GM21423 (cell line): ENCODE results near the gene PCIF1.
"Not testable (repeated sequence)": the region's sequence is repeated elsewhere in the genome, so short reads cannot be mapped to it uniquely, and the experiment has no call there.

Source experiments
- ATAC-seq: cut with Tn5 transposase; IDR thresholded peaks from one replicate; pipeline ENCODE4 v1.9.1; 2021; ENCODE audit warnings: mild to moderate bottlenecking, moderate library complexity; ENCODE audit not compliant: unreplicated experiment

The PCIF1 gene

DNA sequence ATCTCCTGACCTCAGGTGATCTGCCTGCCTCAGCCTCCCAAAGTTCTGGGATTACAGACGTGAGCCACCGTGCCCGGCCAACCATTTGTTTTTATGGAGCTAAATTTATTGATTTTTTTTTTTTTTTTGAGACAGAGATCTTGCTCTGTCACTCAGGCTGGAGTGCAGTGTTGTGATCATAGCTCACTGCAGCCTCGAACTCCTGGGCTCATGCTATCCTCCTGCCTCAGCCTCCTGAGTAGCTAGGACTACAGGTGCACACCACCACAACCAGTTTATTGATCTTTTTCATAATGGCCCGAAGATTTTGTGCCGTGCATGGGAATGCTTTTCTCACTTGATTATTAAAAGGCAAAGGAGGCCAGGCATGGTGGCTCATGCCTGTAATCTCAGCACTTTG is 54.3 kb downstream of the PCIF1 start:
- ATAC-seq = not testable (repeated sequence)

DNA sequence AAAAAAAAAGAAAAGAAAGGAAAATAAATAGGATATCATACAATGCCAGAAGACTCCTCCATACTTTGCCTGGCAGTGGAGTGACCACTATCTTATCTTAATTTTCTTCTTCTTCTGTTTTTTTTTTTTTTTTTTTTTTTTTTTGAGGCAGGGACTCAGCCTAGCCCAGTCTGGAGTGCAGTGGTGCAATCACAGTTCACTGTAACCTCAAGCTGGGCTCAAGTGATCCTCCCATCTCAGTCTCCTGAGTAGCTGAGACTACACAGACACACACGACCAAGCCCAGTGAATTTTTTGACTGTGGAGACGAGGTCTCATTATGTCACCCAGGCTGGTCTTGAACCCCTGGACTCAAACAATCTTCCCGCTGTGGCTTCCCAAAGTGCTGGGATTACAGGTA is 57.1 kb downstream of the PCIF1 start:
- no peak for ATAC-seq

DNA sequence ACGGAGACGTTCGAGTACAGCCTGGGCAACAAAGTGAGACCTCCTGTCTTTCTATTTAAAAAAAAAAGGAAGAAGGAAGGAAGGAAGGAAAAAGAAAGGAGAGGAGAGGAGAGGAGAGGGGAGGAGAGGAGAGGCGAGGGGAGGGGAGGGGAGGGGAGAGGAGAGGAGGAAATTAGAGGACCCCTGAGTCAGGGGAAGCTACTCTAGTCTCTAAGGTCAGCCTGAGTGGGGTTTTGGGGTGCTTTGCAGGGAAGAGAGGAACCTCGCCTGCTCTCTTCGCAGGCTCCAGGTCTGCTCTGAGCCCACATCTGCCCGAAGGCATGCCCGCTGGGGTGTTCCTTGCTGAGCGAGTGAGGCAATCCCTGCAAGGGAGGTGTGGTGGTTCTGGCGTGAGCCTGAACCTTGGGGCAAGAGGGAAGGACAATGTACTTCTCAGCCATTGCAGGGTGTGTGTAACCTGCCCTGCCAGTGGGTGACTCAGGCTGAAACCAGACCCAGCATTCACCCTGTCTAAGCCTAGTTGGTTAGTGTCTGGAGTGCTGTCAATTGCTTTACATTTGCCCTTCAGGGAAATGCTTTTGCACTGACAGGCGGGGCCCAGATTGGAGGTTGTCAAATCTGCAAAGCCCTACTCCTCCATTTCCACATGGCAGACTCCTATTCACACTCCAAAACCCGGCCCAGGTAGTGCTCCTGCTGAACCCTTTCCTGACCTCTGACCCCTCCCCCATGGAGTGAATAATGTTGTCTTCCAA is 58.9 kb downstream of the PCIF1 start:
- no peak for ATAC-seq

DNA sequence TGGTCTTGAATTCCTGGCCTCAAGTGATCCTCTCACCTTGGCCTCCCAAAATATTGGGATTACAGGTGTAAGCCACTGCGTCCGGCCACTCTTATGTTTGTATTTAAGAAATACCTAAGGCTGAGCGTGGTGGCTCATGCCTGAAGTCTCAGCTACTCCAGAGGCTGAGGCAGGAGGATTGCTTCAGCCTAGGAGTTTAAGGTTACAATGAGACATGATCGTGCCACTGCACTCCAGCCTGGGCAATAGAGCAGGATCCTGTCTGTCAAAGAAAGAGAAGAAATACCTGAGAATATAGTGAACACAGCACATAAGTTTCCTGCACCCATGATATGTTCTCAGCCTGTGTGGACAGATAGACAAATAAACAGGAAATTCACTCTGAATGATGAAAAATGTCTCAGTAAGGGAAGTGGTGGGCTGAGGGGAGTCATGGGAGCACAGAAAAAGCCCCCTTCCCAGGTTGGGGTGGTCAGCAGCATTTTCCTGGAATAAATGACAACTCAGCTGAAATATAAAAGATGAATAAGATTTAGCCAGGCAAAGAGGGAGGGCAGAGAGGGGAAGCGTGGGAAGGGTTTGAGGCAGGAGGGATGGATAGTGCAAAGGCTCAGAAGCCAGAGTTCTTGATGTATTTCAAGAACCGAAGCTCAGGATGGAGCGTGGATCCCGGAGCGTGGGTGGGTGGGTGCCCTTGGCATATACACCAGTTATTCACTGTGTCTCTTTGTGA is 60.4 kb downstream of the PCIF1 start:
- no peak for ATAC-seq

DNA sequence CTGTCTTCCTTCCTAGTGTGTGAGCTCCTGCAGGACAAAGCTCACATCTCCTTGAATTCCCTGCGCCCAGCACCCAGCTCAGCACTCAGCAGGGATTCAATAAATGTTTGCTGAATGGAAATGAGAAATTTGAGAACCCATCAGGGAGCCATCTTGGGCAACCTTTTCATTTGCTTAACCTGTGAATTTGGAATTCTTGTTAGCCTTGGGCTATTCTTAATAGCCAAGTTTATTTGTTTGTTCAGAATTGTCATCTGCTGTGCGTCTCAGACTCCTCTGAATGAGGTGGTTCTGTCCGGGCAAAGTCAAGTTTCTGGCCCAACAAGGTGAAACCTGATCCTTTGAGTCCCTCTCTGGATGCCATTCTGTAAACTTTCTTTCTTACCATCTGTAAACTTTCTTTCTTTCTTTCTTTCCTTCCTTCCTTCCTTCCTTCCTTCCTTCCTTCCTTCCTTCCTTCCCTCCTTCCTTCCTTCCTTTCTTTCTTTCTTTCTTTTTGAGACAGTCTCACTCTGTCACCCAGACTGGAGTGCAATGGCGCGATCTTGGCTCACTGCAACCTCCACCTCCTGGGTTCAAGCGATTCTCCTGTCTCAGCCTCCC is 61.1 kb downstream of the PCIF1 start:
- ATAC-seq = not testable (repeated sequence)

DNA sequence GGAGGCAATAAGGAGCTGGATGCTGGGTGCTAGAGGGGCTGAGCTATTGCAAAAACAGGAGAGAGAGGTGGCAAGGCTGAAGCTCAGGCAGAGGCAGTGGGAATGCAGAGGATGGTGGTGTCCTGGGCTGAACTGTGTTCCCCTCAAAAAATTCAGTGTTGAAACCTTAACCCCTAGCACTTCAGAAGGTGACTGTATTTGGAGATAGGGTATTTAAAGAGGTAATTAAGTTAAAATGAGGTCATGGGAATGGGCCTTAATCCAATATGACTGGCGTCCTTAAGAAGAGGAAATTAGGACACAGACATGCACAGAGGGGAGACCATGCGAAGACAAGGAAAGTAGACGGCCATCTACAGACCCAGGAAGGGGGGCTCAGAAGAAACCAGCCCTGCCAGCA is 62.7 kb downstream of the PCIF1 start:
- ATAC-seq = no peak
